GM12892 (cell line): Measurements from ENCODE around the gene DGKI.

Source experiments
- POLR2A ChIP-seq: IDR thresholded peaks from 2 replicates; pipeline ENCODE4 v1.6.1; 2011; ENCODE audit warnings: low read depth, low read length, control low read depth
- POLR2AphosphoS5 ChIP-seq: IDR thresholded peaks from 2 replicates; pipeline ENCODE4 v1.6.1; 2011; ENCODE audit warnings: low read depth, low read length, control low read depth

DNA sequence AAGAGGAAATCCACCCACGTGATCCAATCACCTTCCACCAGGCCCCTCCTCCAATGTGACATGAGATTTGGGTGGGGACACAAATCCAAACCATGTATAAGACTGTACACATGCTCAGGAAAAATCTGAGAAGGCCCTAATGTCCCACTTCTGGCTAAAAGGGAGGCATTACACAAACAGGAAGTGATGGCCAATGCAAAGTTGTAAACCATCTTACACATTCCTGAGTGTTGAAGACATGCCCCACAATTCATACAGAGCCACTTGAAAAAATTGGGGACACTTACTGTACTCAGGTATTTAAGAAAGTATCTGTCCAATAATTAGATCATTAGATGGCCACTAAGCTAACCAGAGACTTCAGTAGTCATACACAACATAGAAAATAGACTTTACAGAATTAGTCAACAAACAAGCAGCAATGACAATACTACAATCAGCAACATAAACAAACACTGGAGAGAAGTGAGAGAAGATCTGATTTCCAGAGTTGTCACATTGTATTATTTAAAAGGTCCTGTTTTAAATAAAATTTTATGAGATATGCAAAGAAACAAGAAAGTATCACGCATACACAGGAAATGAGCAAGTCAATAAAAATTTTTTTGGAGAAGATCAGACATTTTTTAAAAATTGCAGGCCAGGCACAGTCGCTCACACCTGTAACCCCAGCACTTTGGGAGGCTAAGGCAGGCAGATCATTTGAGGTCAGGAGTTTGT, 143.3 kb downstream of the DGKI start:
- TF ChIP-seq POLR2AphosphoS5 (no peak), POLR2A (no peak)
